H9 (cell line): ENCODE data around the gene GGA1. TPM values are rescaled to one million over a fixed set of nuclear protein-coding genes. Genes with fewer than 3 reads are reported as not detected.

Source experiments
- DNase-seq: peaks from one replicate; pipeline ENCODE4 v3.0.0-alpha.2; 2017
- H2AFZ ChIP-seq: one replicate; pipeline ENCODE4 v1.6.1; 2013; ENCODE audit warnings: mild to moderate bottlenecking, low read length, control low read depth, moderate library complexity
- H2AK5ac ChIP-seq: 2 replicates; pipeline ENCODE4 v1.6.1; 2013; ENCODE audit warnings: low read length, control low read depth, mixed read lengths; ENCODE audit not compliant: insufficient read length
- H2BK120ac ChIP-seq: one replicate; pipeline ENCODE4 v1.6.1; 2013; ENCODE audit warnings: low read depth, mild to moderate bottlenecking, low read length, control low read depth, inconsistent platforms; ENCODE audit not compliant: poor library complexity, severe bottlenecking
- H2BK12ac ChIP-seq: 2 replicates; pipeline ENCODE4 v1.6.1; 2013; ENCODE audit warnings: low read length, control low read depth, mixed read lengths, low read depth; ENCODE audit not compliant: insufficient read length
- H2BK15ac ChIP-seq: 2 replicates; pipeline ENCODE4 v1.6.1; 2013; ENCODE audit warnings: low read depth, low read length, control low read depth
- H2BK20ac ChIP-seq: one replicate; pipeline ENCODE4 v1.6.1; 2013; ENCODE audit warnings: low read depth, mild to moderate bottlenecking, low read length, control low read depth, inconsistent platforms; ENCODE audit not compliant: poor library complexity, severe bottlenecking
- H2BK5ac ChIP-seq: 2 replicates; pipeline ENCODE4 v1.6.1; 2013; ENCODE audit warnings: low read length, control low read depth, mixed read lengths; ENCODE audit not compliant: insufficient read length
- H3K14ac ChIP-seq: 2 replicates; pipeline ENCODE4 v1.6.1; 2013; ENCODE audit warnings: low read length, control low read depth; ENCODE audit not compliant: insufficient read depth
- H3K18ac ChIP-seq: 2 replicates; pipeline ENCODE4 v1.6.1; 2013; ENCODE audit warnings: low read depth, mild to moderate bottlenecking, mixed read lengths, low read length, control low read depth; ENCODE audit not compliant: insufficient read length
- H3K23ac ChIP-seq: 2 replicates; pipeline ENCODE4 v1.6.1; 2013; ENCODE audit warnings: low read length, control low read depth, mixed read lengths, low read depth; ENCODE audit not compliant: insufficient read length
- H3K23me2 ChIP-seq: 2 replicates; pipeline ENCODE4 v1.6.1; 2013; ENCODE audit warnings: low read depth, mild to moderate bottlenecking, mixed read lengths, low read length, control low read depth; ENCODE audit not compliant: insufficient read length, poor library complexity, severe bottlenecking
- H3K27ac ChIP-seq: 2 replicates; pipeline ENCODE4 v1.5.1; 2013; ENCODE audit warnings: low read length, control low read depth, mixed read lengths, low read depth; ENCODE audit not compliant: insufficient read length
- H3K27me3 ChIP-seq: 2 replicates; pipeline ENCODE4 v1.6.1; 2013; ENCODE audit warnings: low read length, control low read depth, inconsistent platforms; ENCODE audit not compliant: insufficient read depth
- H3K4ac ChIP-seq: 2 replicates; pipeline ENCODE4 v1.6.1; 2013; ENCODE audit warnings: low read depth, mild to moderate bottlenecking, control low read depth, inconsistent platforms, low read length, moderate library complexity
- H3K4me1 ChIP-seq: 2 replicates; pipeline ENCODE4 v1.6.1; 2013; ENCODE audit warnings: low read length, control low read depth, inconsistent platforms; ENCODE audit not compliant: insufficient read depth
- H3K4me2 ChIP-seq: 2 replicates; pipeline ENCODE4 v1.6.1; 2013; ENCODE audit warnings: low read length, control low read depth, mixed read lengths; ENCODE audit not compliant: insufficient read length, insufficient read depth
- H3K56ac ChIP-seq: 2 replicates; pipeline ENCODE4 v1.6.1; 2013; ENCODE audit warnings: low read depth, mild to moderate bottlenecking, mixed read lengths, low read length, control low read depth; ENCODE audit not compliant: insufficient read length
- H3K79me1 ChIP-seq: 2 replicates; pipeline ENCODE4 v1.6.1; 2013; ENCODE audit warnings: low read depth, mild to moderate bottlenecking, moderate library complexity, low read length, control low read depth, inconsistent platforms; ENCODE audit not compliant: insufficient read depth, poor library complexity, severe bottlenecking
- H3K79me2 ChIP-seq: 2 replicates; pipeline ENCODE4 v1.6.1; 2013; ENCODE audit warnings: low read length, control low read depth, inconsistent platforms; ENCODE audit not compliant: insufficient read depth
- H3K9ac ChIP-seq: 2 replicates; pipeline ENCODE4 v1.6.1; 2013; ENCODE audit warnings: low read length, control low read depth, mixed read lengths; ENCODE audit not compliant: insufficient read length; ENCODE audit errors: extremely low read depth
- H3K9me3 ChIP-seq: one replicate; pipeline ENCODE4 v1.6.1; 2013; ENCODE audit warnings: low read depth, low read length, inconsistent platforms; ENCODE audit not compliant: control insufficient read depth
- H3T11ph ChIP-seq: one replicate; pipeline ENCODE4 v1.6.1; 2013; ENCODE audit warnings: mild to moderate bottlenecking, low read length, control low read depth, inconsistent platforms
- H4K20me1 ChIP-seq: one replicate; pipeline ENCODE4 v1.6.1; 2013; ENCODE audit not compliant: control insufficient read depth, insufficient read length, insufficient read depth
- H4K5ac ChIP-seq: 2 replicates; pipeline ENCODE4 v1.6.1; 2013; ENCODE audit warnings: low read depth, mild to moderate bottlenecking, mixed read lengths, low read length, control low read depth; ENCODE audit not compliant: insufficient read length
- H4K8ac ChIP-seq: replicated peaks from 2 replicates; pipeline ENCODE4 v1.6.1; 2013; ENCODE audit warnings: low read length, control low read depth, mixed read lengths, low read depth; ENCODE audit not compliant: insufficient read length
- H4K91ac ChIP-seq: 2 replicates; pipeline ENCODE4 v1.6.1; 2013; ENCODE audit warnings: low read depth, mild to moderate bottlenecking, moderate library complexity, mixed read lengths, low read length, control low read depth; ENCODE audit not compliant: insufficient read length
- H3K27ac Mint-ChIP-seq, 3 experiments: 2 replicates in 2 of 3; 3 replicates in 1 of 3; pipeline ENCODE4 v1.8.0; 2020 to 2021; ENCODE audit warnings: mixed read lengths in 3 of 3, mild to moderate bottlenecking in 1 of 3, moderate library complexity in 1 of 3
- H3K27me3 Mint-ChIP-seq: 2 replicates; pipeline ENCODE4 v1.8.0; 2021; ENCODE audit warnings: low read depth, mild to moderate bottlenecking, moderate library complexity, mixed read lengths
- H3K36me3 Mint-ChIP-seq, 3 experiments: 2 replicates in 2 of 3; 3 replicates in 1 of 3; pipeline ENCODE4 v1.8.0; 2020 to 2021; ENCODE audit warnings: low read depth in 3 of 3, mixed read lengths in 3 of 3; ENCODE audit not compliant: insufficient read depth in 1 of 3
- H3K4me1 Mint-ChIP-seq, 2 experiments: 2 replicates each; pipeline ENCODE4 v1.8.0; 2020; ENCODE audit warnings: mixed read lengths in 2 of 2
- H3K4me3 Mint-ChIP-seq, 2 experiments: 2 replicates in 1 of 2; 3 replicates in 1 of 2; pipeline ENCODE4 v1.8.0; 2020 to 2021; ENCODE audit warnings: mild to moderate bottlenecking in 2 of 2, mixed read lengths in 2 of 2, moderate library complexity in 1 of 2
- H3K9me3 Mint-ChIP-seq, 2 experiments: 2 replicates in 1 of 2; 3 replicates in 1 of 2; pipeline ENCODE4 v1.8.0; 2020; ENCODE audit warnings: mild to moderate bottlenecking in 2 of 2, mixed read lengths in 2 of 2, moderate library complexity in 1 of 2
- CTCF ChIP-seq: fragments of 200-600 bp; sonication (generic); conservative IDR thresholded peaks from 3 replicates; pipeline ENCODE4 v1.8.0; 2021; ENCODE audit warnings: antibody characterized with exemption, mild to moderate bottlenecking
- WGBS: extraction: QIAGEN DNeasy Blood & Tissue Kit; methylation state at CpG from one replicate; pipeline ENCODE4 v1.1.7; 2013; ENCODE audit warnings: missing lambda C conversion rate, low lambda C conversion rate, mixed read lengths; ENCODE audit not compliant: insufficient read length; ENCODE audit errors: extremely low coverage; 5-methylcytosine and 5-hydroxymethylcytosine counted together
- total RNA-seq: library from RNA; stranded (reverse); gene quantifications from 2 replicates; pipeline ENCODE4 v1.2.1, GENCODE V29; 2021

GGA1 gene
- total RNA-seq, 1 experiment from 2014 or later = 61.7 TPM

DNA sequence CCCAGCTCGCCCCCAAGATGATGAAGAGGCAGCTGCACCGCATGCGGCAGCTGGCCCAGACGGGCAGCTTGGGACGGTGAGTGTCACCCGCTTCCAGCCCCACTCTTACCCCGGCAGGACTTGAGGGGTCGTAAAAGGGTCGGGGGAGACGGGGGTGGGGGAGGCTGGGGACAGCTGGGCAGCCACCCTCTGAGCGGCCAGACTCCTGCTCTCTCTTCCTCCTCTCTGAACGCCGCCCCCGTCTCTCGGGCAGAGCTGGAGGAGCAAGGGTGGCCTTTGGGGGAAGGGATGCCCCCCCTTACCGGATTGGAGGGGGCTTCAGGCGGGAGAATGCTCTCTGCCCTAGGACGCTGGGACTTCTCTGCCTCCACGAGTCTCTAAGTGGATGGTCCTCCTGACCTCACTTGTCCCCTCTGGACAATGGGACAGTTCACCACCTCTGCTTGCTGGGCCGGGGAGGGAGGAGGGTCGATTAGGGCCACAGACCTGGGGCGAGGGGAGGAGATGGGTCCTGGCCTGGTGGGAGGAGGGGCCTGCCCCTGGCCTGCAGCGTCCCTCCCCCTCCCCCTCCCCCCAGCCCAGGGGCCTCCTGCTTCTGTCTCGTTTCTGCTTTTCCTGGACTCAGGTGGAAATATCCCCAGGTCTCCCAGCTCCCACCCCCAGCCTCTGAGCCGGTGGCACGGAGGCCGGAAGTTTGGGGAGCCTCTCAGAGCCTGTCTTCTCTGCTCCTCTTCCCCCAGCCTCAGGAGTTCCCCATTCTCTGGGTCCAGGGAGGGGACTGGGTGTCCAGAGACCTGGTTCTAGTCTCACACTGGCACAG lies 31.3 kb downstream of the GGA1 start:
- peaks cover 5 to 23% (median 20%) of the 10 kb centered on the region in 3 experiments for H3K36me3 Mint-ChIP-seq
- Histone ChIP-seq H4K91ac (no peak overlapping the region), H2AK5ac (no peak overlapping the region), H3K4me2 (peak overlapping the region; percentile 82), H3K56ac (no peak overlapping the region), H2BK120ac (no peak overlapping the region), H2BK5ac (no peak overlapping the region), H3K79me1 (no peaks in the 10 kb centered on the region), H4K8ac (no peak overlapping the region), H2BK20ac (no peak overlapping the region), H3T11ph (no peak overlapping the region), H3K14ac (peak overlapping the region; percentile 64), H3K27me3 (no peaks in the 10 kb centered on the region), H2BK12ac (no peak overlapping the region), H3K4ac (no peak overlapping the region), H4K5ac (no peak overlapping the region), H3K27ac (no peak overlapping the region), H3K79me2 (no peaks in the 10 kb centered on the region), H2AFZ (no peak overlapping the region), H3K9me3 (no peaks in the 10 kb centered on the region), H3K18ac (no peak overlapping the region), H3K23me2 (peaks cover 8% of the 10 kb centered on the region), H2BK15ac (no peak overlapping the region), H3K23ac (no peak overlapping the region), H3K9ac (peak overlapping the region; percentile 18), H4K20me1 (no peaks in the 10 kb centered on the region), H3K4me1 (peaks cover 3% of the 10 kb centered on the region; the same call in 1 of the 2 replicates)
- H3K27ac Mint-ChIP-seq = no peak overlapping the region; a peak in 2 of 7 replicates
- peak; percentile 58 for DNase-seq
- H3K9me3 Mint-ChIP-seq = no peaks in the 10 kb centered on the region
- H3K4me1 Mint-ChIP-seq = peaks cover 22 to 27% of the 10 kb centered on the region in 2 experiments
- peak overlapping the region; percentile 76 to 91 for H3K4me3 Mint-ChIP-seq
- WGBS = no CpG with 5 or more reads among the region's 27 CpGs
- no peaks in the 10 kb centered on the region; the same call in 1 of the 2 replicates for H3K27me3 Mint-ChIP-seq
- TF ChIP-seq CTCF = no peak
